HEK293 (cell line): ENCODE data around the gene EPDR1.

Experiments used
- CTCF ChIA-PET: fragments of 350-600 bp; formaldehyde crosslinking; extraction: SDS; loops from one replicate; lab custom pipeline; 2021; ENCODE audit warnings: antibody characterized with exemption; lab: Yijun Ruan, JAX
- POLR2A ChIA-PET: fragments of 300-600 bp; formaldehyde crosslinking; extraction: SDS; loops from one replicate; lab custom pipeline; 2020; ENCODE audit warnings: antibody characterized with exemption, inconsistent platforms; lab: Yijun Ruan, JAX
- H3K27ac ChIP-seq: fragments of 200-500 bp; sonication (Bioruptor generic); 2 replicates; pipeline ENCODE4 v1.5.1; 2014; ENCODE audit warnings: low read depth, low read length, control low read depth, inconsistent platforms; ENCODE audit errors: extremely low read depth
- H3K36me3 ChIP-seq, 2 experiments: fragments of 200-500 bp in 1 of 2; sonication (Bioruptor generic) in 1 of 2; 1 replicate in 1 of 2; 2 replicates in 1 of 2; pipeline ENCODE4 v1.5.1; 2014 to 2017; ENCODE audit warnings: inconsistent platforms in 2 of 2, low read length in 2 of 2; ENCODE audit not compliant: control insufficient read depth in 2 of 2, insufficient read depth in 1 of 2
- H3K4me1 ChIP-seq: fragments of 200-500 bp; sonication (Bioruptor generic); 2 replicates; pipeline ENCODE4 v1.5.1; 2014; ENCODE audit warnings: mild to moderate bottlenecking, low read length, inconsistent platforms; ENCODE audit not compliant: control insufficient read depth, insufficient read depth
- H3K4me3 ChIP-seq: 2 replicates; pipeline ENCODE4 v1.5.1; 2011; ENCODE audit warnings: low read depth, mild to moderate bottlenecking, control low read depth, low read length, moderate library complexity
- H3K9me3 ChIP-seq: fragments of 200-500 bp; sonication (Bioruptor generic); 2 replicates; pipeline ENCODE4 v1.5.1; 2014; ENCODE audit warnings: low read depth, low read length, inconsistent platforms; ENCODE audit not compliant: control insufficient read depth, insufficient read depth
- CTCF ChIP-seq: fragments of 450-650 bp; formaldehyde crosslinking; IDR thresholded peaks from 2 replicates; pipeline ENCODE4 v1.5.1; 2016; ENCODE audit warnings: missing biosample characterization, missing genetic modification characterization
- IKZF3 ChIP-seq: fragments of 450-650 bp; IDR thresholded peaks from 2 replicates; pipeline ENCODE4 v1.5.0; 2018; ENCODE audit warnings: missing biosample characterization, mild to moderate bottlenecking, missing genetic modification characterization, moderate library complexity
- KLF9 ChIP-seq: fragments of 450-650 bp; formaldehyde crosslinking; IDR thresholded peaks from 2 replicates; pipeline ENCODE4 v1.5.1; 2016; ENCODE audit warnings: missing biosample characterization, missing genetic modification characterization, low read depth
- MZF1 ChIP-seq: fragments of 450-650 bp; formaldehyde crosslinking; IDR thresholded peaks from 2 replicates; pipeline ENCODE4 v1.5.1; 2017; ENCODE audit warnings: missing biosample characterization, missing genetic modification characterization, borderline replicate concordance
- ZBTB10 ChIP-seq: fragments of 450-650 bp; formaldehyde crosslinking; IDR thresholded peaks from 2 replicates; pipeline ENCODE4 v1.5.1; 2016; ENCODE audit warnings: missing biosample characterization, missing genetic modification characterization
- ZNF169 ChIP-seq: fragments of 450-650 bp; formaldehyde crosslinking; IDR thresholded peaks from 2 replicates; pipeline ENCODE4 v1.5.1; 2016; ENCODE audit warnings: missing biosample characterization, missing genetic modification characterization
- ZNF266 ChIP-seq: fragments of 450-650 bp; formaldehyde crosslinking; IDR thresholded peaks from 2 replicates; pipeline ENCODE4 v1.5.1; 2016; ENCODE audit warnings: missing biosample characterization, missing genetic modification characterization, low read depth
- ZNF335 ChIP-seq: fragments of 450-650 bp; formaldehyde crosslinking; conservative IDR thresholded peaks from 2 replicates; pipeline ENCODE4 v1.5.1; 2016; ENCODE audit warnings: missing biosample characterization, missing genetic modification characterization
- ZNF366 ChIP-seq: fragments of 450-650 bp; formaldehyde crosslinking; conservative IDR thresholded peaks from 2 replicates; pipeline ENCODE4 v1.5.1; 2016; ENCODE audit warnings: missing biosample characterization, missing genetic modification characterization
- ZNF629 ChIP-seq: fragments of 450-650 bp; formaldehyde crosslinking; IDR thresholded peaks from 2 replicates; pipeline ENCODE4 v1.5.1; 2017; ENCODE audit warnings: missing biosample characterization, missing genetic modification characterization
- ZNF692 ChIP-seq: fragments of 450-650 bp; formaldehyde crosslinking; IDR thresholded peaks from 2 replicates; pipeline ENCODE4 v1.5.1; 2016; ENCODE audit warnings: missing biosample characterization, missing genetic modification characterization
- TF ChIP-seq, protein P1 (sequence below): fragments of 450-650 bp; formaldehyde crosslinking; IDR thresholded peaks from 2 replicates; pipeline ENCODE4 v1.5.1; 2016; ENCODE audit warnings: missing biosample characterization, missing genetic modification characterization, borderline replicate concordance
- TF ChIP-seq, protein P2 (sequence below): fragments of 450-650 bp; formaldehyde crosslinking; IDR thresholded peaks from 2 replicates; pipeline ENCODE4 v1.5.1; 2016; ENCODE audit warnings: missing biosample characterization, missing genetic modification characterization
- TF ChIP-seq, protein P3 (sequence below): fragments of 450-650 bp; formaldehyde crosslinking; conservative IDR thresholded peaks from 2 replicates; pipeline ENCODE4 v1.5.1; 2016; ENCODE audit warnings: low read depth, missing biosample characterization, missing genetic modification characterization
- TF ChIP-seq, protein P4 (sequence below): fragments of 450-650 bp; formaldehyde crosslinking; IDR thresholded peaks from 2 replicates; pipeline ENCODE4 v1.5.0; 2017; ENCODE audit warnings: missing biosample characterization, missing genetic modification characterization, borderline replicate concordance
- TF ChIP-seq, protein P5 (sequence below): fragments of 450-650 bp; formaldehyde crosslinking; optimal IDR thresholded peaks from 2 replicates; pipeline ENCODE3; 2016; ENCODE audit warnings: missing biosample characterization, mild to moderate bottlenecking, missing genetic modification characterization

The EPDR1 gene

GRCh38 chr7:37916673-37917660 is 3.5 kb upstream of the EPDR1 start, which contains the start of gene SFRP4:
Gene SFRP4, minus strand, starts transcription at chr7:37916817. Its CDS starts 280 bp downstream, at chr7:37916537.
- peak within 1 kb of the TSS; percentile 57 for H3K4me3 ChIP-seq
- ChIA-PET CTCF (interaction anchor here (0.5 to 3.4 kb wide), 33 partner anchors 9 to 834 kb away, joined by 3 to 26 read pairs (median 4); partner anchors contain the start of gene TARP), POLR2A (interaction anchor here (1.3 kb wide), 1 partner anchor 9 kb away, joined by 5 read pairs; no protein-coding TSS in a partner anchor)
- TF ChIP-seq ZBTB10 (peak; percentile 22; the same call in 1 of the 2 replicates), ZNF692 (tag by site-specific recombination) (0 out of 2 replicates have a peak, but pooled peaks have one; percentile 25), MZF1 (tag by site-specific recombination) (no peak), ZNF335 (peak; percentile 61), CTCF (0 out of 2 replicates have a peak, but pooled peaks have one; percentile 34), ZNF366 (tag by site-specific recombination) (peak; percentile 69), IKZF3 (tag by site-specific recombination) (peak; percentile 51), ZNF169 (no peak), ZNF266 (no peak), KLF9 (tag by site-specific recombination) (peak; percentile 41; the same call in 1 of the 2 replicates), ZNF629 (tag by site-specific recombination) (peak; percentile 44; the same call in 1 of the 2 replicates)
- TF ChIP-seq, protein P1, sequence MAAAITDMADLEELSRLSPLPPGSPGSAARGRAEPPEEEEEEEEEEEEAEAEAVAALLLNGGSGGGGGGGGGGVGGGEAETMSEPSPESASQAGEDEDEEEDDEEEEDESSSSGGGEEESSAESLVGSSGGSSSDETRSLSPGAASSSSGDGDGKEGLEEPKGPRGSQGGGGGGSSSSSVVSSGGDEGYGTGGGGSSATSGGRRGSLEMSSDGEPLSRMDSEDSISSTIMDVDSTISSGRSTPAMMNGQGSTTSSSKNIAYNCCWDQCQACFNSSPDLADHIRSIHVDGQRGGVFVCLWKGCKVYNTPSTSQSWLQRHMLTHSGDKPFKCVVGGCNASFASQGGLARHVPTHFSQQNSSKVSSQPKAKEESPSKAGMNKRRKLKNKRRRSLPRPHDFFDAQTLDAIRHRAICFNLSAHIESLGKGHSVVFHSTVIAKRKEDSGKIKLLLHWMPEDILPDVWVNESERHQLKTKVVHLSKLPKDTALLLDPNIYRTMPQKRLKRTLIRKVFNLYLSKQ: no peak
- TF ChIP-seq, protein P2, sequence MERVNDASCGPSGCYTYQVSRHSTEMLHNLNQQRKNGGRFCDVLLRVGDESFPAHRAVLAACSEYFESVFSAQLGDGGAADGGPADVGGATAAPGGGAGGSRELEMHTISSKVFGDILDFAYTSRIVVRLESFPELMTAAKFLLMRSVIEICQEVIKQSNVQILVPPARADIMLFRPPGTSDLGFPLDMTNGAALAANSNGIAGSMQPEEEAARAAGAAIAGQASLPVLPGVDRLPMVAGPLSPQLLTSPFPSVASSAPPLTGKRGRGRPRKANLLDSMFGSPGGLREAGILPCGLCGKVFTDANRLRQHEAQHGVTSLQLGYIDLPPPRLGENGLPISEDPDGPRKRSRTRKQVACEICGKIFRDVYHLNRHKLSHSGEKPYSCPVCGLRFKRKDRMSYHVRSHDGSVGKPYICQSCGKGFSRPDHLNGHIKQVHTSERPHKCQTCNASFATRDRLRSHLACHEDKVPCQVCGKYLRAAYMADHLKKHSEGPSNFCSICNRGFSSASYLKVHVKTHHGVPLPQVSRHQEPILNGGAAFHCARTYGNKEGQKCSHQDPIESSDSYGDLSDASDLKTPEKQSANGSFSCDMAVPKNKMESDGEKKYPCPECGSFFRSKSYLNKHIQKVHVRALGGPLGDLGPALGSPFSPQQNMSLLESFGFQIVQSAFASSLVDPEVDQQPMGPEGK (tag by site-specific recombination): peak; percentile 74
- TF ChIP-seq, protein P3, sequence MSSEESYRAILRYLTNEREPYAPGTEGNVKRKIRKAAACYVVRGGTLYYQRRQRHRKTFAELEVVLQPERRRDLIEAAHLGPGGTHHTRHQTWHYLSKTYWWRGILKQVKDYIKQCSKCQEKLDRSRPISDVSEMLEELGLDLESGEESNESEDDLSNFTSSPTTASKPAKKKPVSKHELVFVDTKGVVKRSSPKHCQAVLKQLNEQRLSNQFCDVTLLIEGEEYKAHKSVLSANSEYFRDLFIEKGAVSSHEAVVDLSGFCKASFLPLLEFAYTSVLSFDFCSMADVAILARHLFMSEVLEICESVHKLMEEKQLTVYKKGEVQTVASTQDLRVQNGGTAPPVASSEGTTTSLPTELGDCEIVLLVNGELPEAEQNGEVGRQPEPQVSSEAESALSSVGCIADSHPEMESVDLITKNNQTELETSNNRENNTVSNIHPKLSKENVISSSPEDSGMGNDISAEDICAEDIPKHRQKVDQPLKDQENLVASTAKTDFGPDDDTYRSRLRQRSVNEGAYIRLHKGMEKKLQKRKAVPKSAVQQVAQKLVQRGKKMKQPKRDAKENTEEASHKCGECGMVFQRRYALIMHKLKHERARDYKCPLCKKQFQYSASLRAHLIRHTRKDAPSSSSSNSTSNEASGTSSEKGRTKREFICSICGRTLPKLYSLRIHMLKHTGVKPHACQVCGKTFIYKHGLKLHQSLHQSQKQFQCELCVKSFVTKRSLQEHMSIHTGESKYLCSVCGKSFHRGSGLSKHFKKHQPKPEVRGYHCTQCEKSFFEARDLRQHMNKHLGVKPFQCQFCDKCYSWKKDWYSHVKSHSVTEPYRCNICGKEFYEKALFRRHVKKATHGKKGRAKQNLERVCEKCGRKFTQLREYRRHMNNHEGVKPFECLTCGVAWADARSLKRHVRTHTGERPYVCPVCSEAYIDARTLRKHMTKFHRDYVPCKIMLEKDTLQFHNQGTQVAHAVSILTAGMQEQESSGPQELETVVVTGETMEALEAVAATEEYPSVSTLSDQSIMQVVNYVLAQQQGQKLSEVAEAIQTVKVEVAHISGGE (tag by site-specific recombination): peak; percentile 59; the same call in 1 of the 2 replicates
- TF ChIP-seq, protein P4, sequence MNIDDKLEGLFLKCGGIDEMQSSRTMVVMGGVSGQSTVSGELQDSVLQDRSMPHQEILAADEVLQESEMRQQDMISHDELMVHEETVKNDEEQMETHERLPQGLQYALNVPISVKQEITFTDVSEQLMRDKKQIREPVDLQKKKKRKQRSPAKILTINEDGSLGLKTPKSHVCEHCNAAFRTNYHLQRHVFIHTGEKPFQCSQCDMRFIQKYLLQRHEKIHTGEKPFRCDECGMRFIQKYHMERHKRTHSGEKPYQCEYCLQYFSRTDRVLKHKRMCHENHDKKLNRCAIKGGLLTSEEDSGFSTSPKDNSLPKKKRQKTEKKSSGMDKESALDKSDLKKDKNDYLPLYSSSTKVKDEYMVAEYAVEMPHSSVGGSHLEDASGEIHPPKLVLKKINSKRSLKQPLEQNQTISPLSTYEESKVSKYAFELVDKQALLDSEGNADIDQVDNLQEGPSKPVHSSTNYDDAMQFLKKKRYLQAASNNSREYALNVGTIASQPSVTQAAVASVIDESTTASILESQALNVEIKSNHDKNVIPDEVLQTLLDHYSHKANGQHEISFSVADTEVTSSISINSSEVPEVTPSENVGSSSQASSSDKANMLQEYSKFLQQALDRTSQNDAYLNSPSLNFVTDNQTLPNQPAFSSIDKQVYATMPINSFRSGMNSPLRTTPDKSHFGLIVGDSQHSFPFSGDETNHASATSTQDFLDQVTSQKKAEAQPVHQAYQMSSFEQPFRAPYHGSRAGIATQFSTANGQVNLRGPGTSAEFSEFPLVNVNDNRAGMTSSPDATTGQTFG: no peak
- TF ChIP-seq, protein P5, sequence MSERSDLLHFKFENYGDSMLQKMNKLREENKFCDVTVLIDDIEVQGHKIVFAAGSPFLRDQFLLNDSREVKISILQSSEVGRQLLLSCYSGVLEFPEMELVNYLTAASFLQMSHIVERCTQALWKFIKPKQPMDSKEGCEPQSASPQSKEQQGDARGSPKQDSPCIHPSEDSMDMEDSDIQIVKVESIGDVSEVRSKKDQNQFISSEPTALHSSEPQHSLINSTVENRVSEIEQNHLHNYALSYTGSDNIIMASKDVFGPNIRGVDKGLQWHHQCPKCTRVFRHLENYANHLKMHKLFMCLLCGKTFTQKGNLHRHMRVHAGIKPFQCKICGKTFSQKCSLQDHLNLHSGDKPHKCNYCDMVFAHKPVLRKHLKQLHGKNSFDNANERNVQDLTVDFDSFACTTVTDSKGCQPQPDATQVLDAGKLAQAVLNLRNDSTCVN (tag by site-specific recombination): peak; percentile 88

More at GRCh38 chr7:37916673-37917660, 3.5 kb upstream of the EPDR1 start, which contains the start of gene SFRP4:
- Histone ChIP-seq H3K27ac (no peak within 1 kb of the TSS; the same call in 1 of the 2 replicates), H3K9me3 (no peaks in the 10 kb centered on the region), H3K4me1 (peaks cover 3% of the 10 kb centered on the region; the same call in 1 of the 2 replicates), H3K36me3 (no peaks in the 10 kb centered on the region)
